Stimulated activated CD4-positive, alpha-beta T cell treated with anti-CD3 and anti-CD28 coated beads, TNF-alpha, amount 100 ng/mL, for 24 hours (primary cell): ENCODE data around the gene CIBAR2.

Source experiments
- DNase-seq, 3 experiments: peaks; one replicate each; pipeline ENCODE4 v3.0.0-alpha.2; 2020; ENCODE audit warnings: low read depth in 3 of 3

Gene CIBAR2

GRCh38 chr16:85083051-85083639, 29.1 kb downstream of the CIBAR2 start:
- no peak for DNase-seq

GRCh38 chr16:85082173-85083050, 29.9 kb downstream of the CIBAR2 start:
- DNase-seq: no peak

GRCh38 chr16:85081765-85082164, 30.5 kb downstream of the CIBAR2 start:
- DNase-seq: no peak

GRCh38 chr16:85081038-85081437, 31.2 kb downstream of the CIBAR2 start:
- no peak for DNase-seq

- DNase-seq: no peak
Measured at GRCh38 chr16:85079785-85080570, 32.3 kb downstream of the CIBAR2 start.

GRCh38 chr16:85078952-85079351, 33.3 kb downstream of the CIBAR2 start:
- DNase-seq: no peak

- no peak for DNase-seq
Measured at GRCh38 chr16:85078226-85078625, 34.0 kb downstream of the CIBAR2 start.

- DNase-seq: no peak
Measured at GRCh38 chr16:85077576-85078125, 34.6 kb downstream of the CIBAR2 start.

- DNase-seq: no peak
Measured at GRCh38 chr16:85077039-85077438, 35.2 kb downstream of the CIBAR2 start.

- DNase-seq: no peak
Measured at GRCh38 chr16:85075236-85075924, 36.9 kb downstream of the CIBAR2 start.

GRCh38 chr16:85074225-85074914, 37.9 kb downstream of the CIBAR2 start:
- no peak for DNase-seq

- DNase-seq: no peak
Measured at GRCh38 chr16:85072947-85073346, 39.3 kb downstream of the CIBAR2 start.

GRCh38 chr16:85072076-85072860, 40.0 kb downstream of the CIBAR2 start:
- DNase-seq: no peak

GRCh38 chr16:85069171-85069570, 43.1 kb downstream of the CIBAR2 start:
- DNase-seq: no peak

GRCh38 chr16:85068746-85069145, 43.5 kb downstream of the CIBAR2 start:
- DNase-seq: no peak

- no peak for DNase-seq
Measured at GRCh38 chr16:85067426-85067825, 44.8 kb downstream of the CIBAR2 start.

GRCh38 chr16:85067024-85067423, 45.2 kb downstream of the CIBAR2 start:
- no peak for DNase-seq

- no peak for DNase-seq
Measured at GRCh38 chr16:85066346-85066885, 45.9 kb downstream of the CIBAR2 start.

- no peak for DNase-seq
Measured at GRCh38 chr16:85065099-85065498, 47.2 kb downstream of the CIBAR2 start.

- no peak for DNase-seq
Measured at GRCh38 chr16:85064186-85064585, 48.1 kb downstream of the CIBAR2 start.
